ENCODE results near the gene SLC25A34.

GRCh38 chr1:15717418-15718125 is 18.5 kb upstream of the SLC25A34 start:
- TF ChIP-seq POLR2A (IDR thresholded peaks at IDR 0.05) (no peak), CTCF (IDR thresholded peaks at IDR 0.05) (no peak)

All from thyroid gland (tissue), 4 donors.